SK-N-SH treated with all-trans-retinoic acid at 6 μM for 48 hours (cell line): ENCODE results near the gene IGDCC3.

Experiments
- RARB ChIP-seq: fragments of 250-450 bp; sonication (Bioruptor Pico); IDR thresholded peaks from 2 replicates; pipeline ENCODE4 v1.8.0; 2021; ENCODE audit warnings: mild to moderate bottlenecking, moderate library complexity
- ZNF565 ChIP-seq: fragments of 450-650 bp; formaldehyde crosslinking; conservative IDR thresholded peaks from 2 replicates; pipeline ENCODE4 v1.5.0; 2020; ENCODE audit warnings: low read depth, mild to moderate bottlenecking, moderate library complexity
- TF ChIP-seq, protein P1 (sequence below): fragments of 250-450 bp; sonication (Bioruptor Pico); IDR thresholded peaks from 2 replicates; pipeline ENCODE4 v1.8.0; 2020; ENCODE audit warnings: mild to moderate bottlenecking, moderate library complexity, borderline replicate concordance

DNA sequence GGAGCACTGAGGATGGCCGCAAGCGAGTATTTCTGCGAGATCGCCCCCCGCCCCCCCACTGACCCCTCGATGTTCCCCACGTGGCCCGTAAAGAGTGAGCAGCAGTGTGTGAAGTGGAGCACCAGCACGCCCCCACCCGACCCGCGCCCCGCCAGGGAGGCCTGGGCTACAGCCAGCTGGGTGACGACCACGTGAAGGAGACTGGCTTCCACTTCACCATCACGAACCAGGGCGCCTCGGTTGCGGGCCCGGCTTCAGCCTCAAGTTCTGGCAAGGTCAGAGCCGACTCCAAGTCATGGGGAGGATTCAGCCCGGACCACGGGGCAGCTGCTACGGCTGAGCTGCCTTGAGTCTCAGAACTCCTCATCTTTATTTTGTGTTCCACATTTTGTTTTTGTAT lies 75.7 kb downstream of the IGDCC3 start:
- no peak for TF ChIP-seq ZNF565 (CRISPR knock-in tag)
- TF ChIP-seq, protein P1, sequence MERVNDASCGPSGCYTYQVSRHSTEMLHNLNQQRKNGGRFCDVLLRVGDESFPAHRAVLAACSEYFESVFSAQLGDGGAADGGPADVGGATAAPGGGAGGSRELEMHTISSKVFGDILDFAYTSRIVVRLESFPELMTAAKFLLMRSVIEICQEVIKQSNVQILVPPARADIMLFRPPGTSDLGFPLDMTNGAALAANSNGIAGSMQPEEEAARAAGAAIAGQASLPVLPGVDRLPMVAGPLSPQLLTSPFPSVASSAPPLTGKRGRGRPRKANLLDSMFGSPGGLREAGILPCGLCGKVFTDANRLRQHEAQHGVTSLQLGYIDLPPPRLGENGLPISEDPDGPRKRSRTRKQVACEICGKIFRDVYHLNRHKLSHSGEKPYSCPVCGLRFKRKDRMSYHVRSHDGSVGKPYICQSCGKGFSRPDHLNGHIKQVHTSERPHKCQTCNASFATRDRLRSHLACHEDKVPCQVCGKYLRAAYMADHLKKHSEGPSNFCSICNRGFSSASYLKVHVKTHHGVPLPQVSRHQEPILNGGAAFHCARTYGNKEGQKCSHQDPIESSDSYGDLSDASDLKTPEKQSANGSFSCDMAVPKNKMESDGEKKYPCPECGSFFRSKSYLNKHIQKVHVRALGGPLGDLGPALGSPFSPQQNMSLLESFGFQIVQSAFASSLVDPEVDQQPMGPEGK: no peak
- TF ChIP-seq RARB (CRISPR knock-in tag): no peak
